PC-9 (cell line): ENCODE measurements around the gene PDCD6IP.

Source experiments
- CTCF ChIP-seq: fragments of 200-600 bp; sonication (generic); conservative IDR thresholded peaks from 2 replicates; pipeline ENCODE4 v1.6.1; 2017; ENCODE audit warnings: mixed run types, antibody characterized with exemption, mild to moderate bottlenecking, moderate library complexity
- EZH2 ChIP-seq: fragments of 200-600 bp; sonication (generic); IDR thresholded peaks from 2 replicates; pipeline ENCODE4 v1.8.0; 2017; ENCODE audit warnings: antibody characterized with exemption, low read depth

GRCh38 chr3:33900440-33900808 lies 102.0 kb downstream of the PDCD6IP start:
- no peak for TF ChIP-seq EZH2
- TF ChIP-seq CTCF, result no peak
